Sigmoid colon (tissue), 7 donors: ENCODE results near the gene SWSAP1. TPM values are rescaled to one million over a fixed set of nuclear protein-coding genes. Genes with fewer than 3 reads are reported as not detected.

ENCODE experiments used
- DNase-seq: peaks from one replicate; pipeline ENCODE4 v3.0.0-alpha.2; 2019
- H3K27ac ChIP-seq, 4 donors: fragments of 200-600 bp; sonication (generic); one replicate each; pipeline ENCODE4 v1.5.1; 2016 to 2019; ENCODE audit warnings: mild to moderate bottlenecking in 1 of 4
- H3K27me3 ChIP-seq, 3 donors: fragments of 200-600 bp; sonication (generic); one replicate each; pipeline ENCODE4 v1.5.1; 2019; ENCODE audit warnings: mild to moderate bottlenecking in 1 of 3
- H3K36me3 ChIP-seq, 4 donors: fragments of 200-600 bp; sonication (generic); one replicate each; pipeline ENCODE4 v1.5.1; 2016 to 2019
- H3K4me1 ChIP-seq, 4 donors: fragments of 200-600 bp; sonication (generic); one replicate each; pipeline ENCODE4 v1.5.1; 2017 to 2019
- H3K4me3 ChIP-seq, 4 donors: fragments of 200-600 bp; sonication (generic); one replicate each; pipeline ENCODE4 v1.5.1; 2017 to 2019; ENCODE audit warnings: mild to moderate bottlenecking in 2 of 4, moderate library complexity in 1 of 4
- H3K9me3 ChIP-seq, 4 donors: fragments of 200-600 bp in 3 of 4; sonication (generic) in 3 of 4; one replicate each; pipeline versions ENCODE4 v1.5.1 to v1.6.1; 2013 to 2019
- EP300 ChIP-seq, 4 donors: sonication (generic); formaldehyde crosslinking; IDR thresholded peaks; one replicate each; pipeline ENCODE4 v1.6.1; 2017; ENCODE audit warnings: antibody characterized with exemption in 4 of 4
- POLR2A ChIP-seq, 2 donors: fragments of 450-650 bp; IDR thresholded peaks; one replicate each; pipeline ENCODE4 v1.6.1; 2016; ENCODE audit warnings: antibody characterized with exemption in 2 of 2, mild to moderate bottlenecking in 2 of 2, moderate library complexity in 2 of 2
- POLR2AphosphoS5 ChIP-seq, 4 donors: sonication (generic); formaldehyde crosslinking; IDR thresholded peaks; one replicate each; pipeline ENCODE4 v1.6.1; 2017; ENCODE audit warnings: antibody characterized with exemption in 4 of 4
- WGBS, 2 donors: extraction: QIAGEN DNeasy Blood & Tissue Kit; methylation state at CpG; one replicate each; pipeline ENCODE4 v1.1.7; 2013; 5-methylcytosine and 5-hydroxymethylcytosine counted together
- intact Hi-C: fragments of 100-400 bp; cut with DNase I; formaldehyde crosslinking; loops from one replicate; pipeline ENCODE4 v1.15.1; 2023
- polyA plus RNA-seq, 3 donors: library from polyadenylated mRNA; stranded (reverse); fragments of 200-250 nt; gene quantifications; one replicate each; pipeline ENCODE4 v1.2.3, GENCODE V29; 2013
- total RNA-seq, 4 donors: library from RNA; depleted of rRNA; stranded (reverse); fragments of >200 nt; gene quantifications; one replicate each; pipeline ENCODE4 v1.1.0, GENCODE V29; 2016
- TF ChIP-seq, protein P1 (sequence below), 4 experiments: fragments of 450-650 bp in 3 of 4; fragments of 200-600 bp in 1 of 4; IDR thresholded peaks; one replicate each; pipeline ENCODE4 v1.5.1; 2016 to 2019; ENCODE audit warnings: antibody characterized with exemption in 4 of 4, mild to moderate bottlenecking in 3 of 4, moderate library complexity in 2 of 4
- donor health status: healthy with polysubstance abuse.
- donor health status: Bipolar disorder and iron deficiency.
- donor health status: healthy.

SWSAP1 gene
- total and polyA plus RNA-seq, 7 donors: 0.71 to 4.3 (median 1.8) TPM

DNA sequence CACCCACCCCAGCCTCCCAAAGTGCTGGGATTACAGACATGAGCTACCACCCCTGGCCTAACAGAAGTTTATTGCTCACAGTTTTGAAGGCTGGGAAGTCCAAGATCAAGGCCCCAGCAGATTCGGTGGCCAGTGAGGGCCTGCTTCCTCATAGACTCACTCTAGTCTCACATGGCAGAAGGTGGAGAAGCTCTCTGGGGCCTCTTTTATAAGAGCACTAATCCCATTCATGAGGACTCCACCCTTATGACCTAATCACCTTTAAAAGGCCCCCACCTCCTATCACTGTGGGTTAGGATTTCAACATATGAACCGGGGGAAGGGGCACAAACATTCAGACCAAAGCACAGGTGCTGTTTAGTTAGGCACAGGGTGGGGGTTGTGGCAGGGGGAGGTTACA lies 6.9 kb upstream of the SWSAP1 start:
- 79 to 93% methylated on average over 2 of the region's 2 CpGs for WGBS, 2 donors
- DNase-seq: no peak
- no peak overlapping the region for H3K27ac ChIP-seq
- H3K4me3 ChIP-seq: no peak overlapping the region
- no peaks in the 10 kb centered on the region for H3K4me1 ChIP-seq
- intact Hi-C loops: no loop called here
- peaks cover 0 to 44% (median 18%) of the 10 kb centered on the region in 4 donors for H3K36me3 ChIP-seq
- no peaks in the 10 kb centered on the region for H3K9me3 ChIP-seq
- no peaks in the 10 kb centered on the region for H3K27me3 ChIP-seq
- TF ChIP-seq POLR2AphosphoS5 (IDR thresholded peaks at IDR 0.05): no peak
- no peak for TF ChIP-seq EP300 (IDR thresholded peaks at IDR 0.05)
- TF ChIP-seq, protein P1, sequence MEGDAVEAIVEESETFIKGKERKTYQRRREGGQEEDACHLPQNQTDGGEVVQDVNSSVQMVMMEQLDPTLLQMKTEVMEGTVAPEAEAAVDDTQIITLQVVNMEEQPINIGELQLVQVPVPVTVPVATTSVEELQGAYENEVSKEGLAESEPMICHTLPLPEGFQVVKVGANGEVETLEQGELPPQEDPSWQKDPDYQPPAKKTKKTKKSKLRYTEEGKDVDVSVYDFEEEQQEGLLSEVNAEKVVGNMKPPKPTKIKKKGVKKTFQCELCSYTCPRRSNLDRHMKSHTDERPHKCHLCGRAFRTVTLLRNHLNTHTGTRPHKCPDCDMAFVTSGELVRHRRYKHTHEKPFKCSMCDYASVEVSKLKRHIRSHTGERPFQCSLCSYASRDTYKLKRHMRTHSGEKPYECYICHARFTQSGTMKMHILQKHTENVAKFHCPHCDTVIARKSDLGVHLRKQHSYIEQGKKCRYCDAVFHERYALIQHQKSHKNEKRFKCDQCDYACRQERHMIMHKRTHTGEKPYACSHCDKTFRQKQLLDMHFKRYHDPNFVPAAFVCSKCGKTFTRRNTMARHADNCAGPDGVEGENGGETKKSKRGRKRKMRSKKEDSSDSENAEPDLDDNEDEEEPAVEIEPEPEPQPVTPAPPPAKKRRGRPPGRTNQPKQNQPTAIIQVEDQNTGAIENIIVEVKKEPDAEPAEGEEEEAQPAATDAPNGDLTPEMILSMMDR (IDR thresholded peaks at IDR 0.05): no peak
- no peak for TF ChIP-seq POLR2A (IDR thresholded peaks at IDR 0.05)

DNA sequence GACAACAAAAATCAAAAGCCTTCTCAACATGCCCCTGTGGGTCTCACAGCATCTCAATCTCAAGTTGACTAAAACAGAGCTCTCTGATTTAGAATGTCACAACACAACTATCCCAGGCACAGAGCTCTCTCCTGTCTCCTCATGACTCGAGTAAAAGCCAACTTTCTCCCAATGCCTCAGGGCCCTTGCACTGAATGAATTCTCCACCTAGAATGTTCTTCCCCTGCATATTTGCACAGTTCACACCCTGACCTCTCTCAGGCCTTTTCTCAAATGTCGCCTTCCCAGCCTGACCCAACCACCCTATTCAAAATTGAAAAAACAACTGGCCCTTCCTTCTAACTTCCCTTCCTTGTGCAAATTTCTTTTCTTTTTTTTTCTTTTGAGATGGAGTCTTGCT lies 3.7 kb upstream of the SWSAP1 start:
- peaks cover 2 to 15% (median 11%) of the 10 kb centered on the region in 4 donors for H3K4me1 ChIP-seq
- H3K36me3 ChIP-seq: peaks cover 0 to 13% (median 0%) of the 10 kb centered on the region in 4 donors
- TF ChIP-seq EP300 (IDR thresholded peaks at IDR 0.05): no peak
- 93% methylated on average over 2 of the region's 2 CpGs for WGBS, 2 donors
- no peak for DNase-seq
- intact Hi-C loops: loop anchor here (10.0 kb wide), 2 partner anchors 224 to 236 kb away; partner anchors contain the start of gene ZNF627
- no peak overlapping the region for H3K4me3 ChIP-seq
- no peak overlapping the region for H3K27ac ChIP-seq
- H3K9me3 ChIP-seq: no peaks in the 10 kb centered on the region
- no peaks in the 10 kb centered on the region for H3K27me3 ChIP-seq

DNA sequence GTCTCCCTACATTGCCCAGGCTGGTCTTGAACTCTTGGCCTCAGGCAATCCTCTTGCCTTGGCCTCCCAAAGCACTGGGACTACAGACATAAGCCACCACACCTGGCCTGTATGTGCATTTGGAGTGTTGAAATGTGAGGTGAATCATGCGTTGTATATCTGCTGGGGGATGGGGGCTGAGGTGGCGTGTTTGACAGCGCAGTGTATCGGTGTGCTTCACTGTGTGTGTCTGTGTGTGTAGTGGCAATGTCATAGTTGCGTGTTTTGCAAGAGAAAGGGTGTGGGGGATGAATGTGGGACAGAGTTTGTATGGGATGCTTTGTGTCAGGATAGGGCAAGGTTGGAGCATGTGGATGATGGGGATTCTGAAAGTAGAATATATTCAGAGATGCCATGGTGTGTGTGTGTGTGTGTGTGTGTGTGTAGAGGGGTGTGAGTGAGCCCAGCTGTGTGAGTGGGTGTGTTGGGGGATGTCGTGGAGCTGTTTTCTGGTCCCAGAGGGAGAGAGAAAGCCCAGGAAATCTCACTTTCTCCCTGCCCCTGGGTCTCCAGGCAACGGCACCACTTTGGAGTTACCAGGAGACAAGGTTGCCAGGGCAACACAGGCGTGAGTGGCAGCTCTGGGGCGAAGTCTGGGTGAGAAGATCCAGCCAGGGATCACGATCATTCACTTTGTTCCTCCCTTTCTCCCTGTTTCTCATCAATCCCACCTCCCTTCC lies 1.1 kb upstream of the SWSAP1 start:
- H3K4me3 ChIP-seq: no peak overlapping the region
- intact Hi-C loops: loop anchor here (10.0 kb wide), 2 partner anchors 221 to 239 kb away; partner anchors contain the start of gene ZNF627
- H3K9me3 ChIP-seq: no peaks in the 10 kb centered on the region
- peaks cover 2 to 40% (median 37%) of the 10 kb centered on the region in 4 donors for H3K4me1 ChIP-seq
- no peak for TF ChIP-seq POLR2A (IDR thresholded peaks at IDR 0.05)
- no peak for TF ChIP-seq EP300 (IDR thresholded peaks at IDR 0.05)
- TF ChIP-seq, protein P1 (IDR thresholded peaks at IDR 0.05): no peak
- no peak for TF ChIP-seq POLR2AphosphoS5 (IDR thresholded peaks at IDR 0.05)
- H3K27ac ChIP-seq: no peak overlapping the region
- H3K27me3 ChIP-seq: no peaks in the 10 kb centered on the region
- H3K36me3 ChIP-seq: peaks cover 0 to 4% (median 0%) of the 10 kb centered on the region in 4 donors
- 52 to 58% methylated on average over 10 of the region's 10 CpGs for WGBS, 2 donors
- DNase-seq: no peak

DNA sequence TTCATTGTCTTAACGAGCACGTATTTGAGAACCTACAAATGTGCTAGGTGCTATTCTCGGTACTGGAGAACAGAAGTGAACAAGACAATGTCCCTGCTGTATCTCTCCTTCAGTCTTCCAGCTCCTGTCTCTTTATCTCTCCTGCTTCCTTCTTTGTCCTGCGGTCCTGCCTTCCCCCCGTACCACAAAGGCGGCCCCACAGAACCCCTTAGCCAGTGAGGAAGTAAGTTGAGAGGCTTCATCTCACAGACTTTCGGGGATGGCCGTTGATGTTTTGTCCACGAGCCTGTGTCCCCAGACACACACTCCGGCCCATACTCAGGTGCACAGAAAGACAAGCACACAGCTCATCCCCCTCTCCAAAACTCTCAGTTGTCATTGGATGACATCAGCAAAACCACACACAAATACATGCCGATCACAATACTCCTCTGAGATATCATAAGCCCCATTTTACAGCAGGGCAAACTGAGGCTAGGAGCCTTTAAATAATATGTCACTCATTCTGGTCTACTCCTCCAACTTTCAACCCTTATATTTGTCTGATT lies 507 bp upstream of the SWSAP1 start:
- TF ChIP-seq EP300 (IDR thresholded peaks at IDR 0.05) (no peak), POLR2A (IDR thresholded peaks at IDR 0.05) (no peak)
- TF ChIP-seq, protein P1 (IDR thresholded peaks at IDR 0.05): peak in 1 of 4 experiments; percentile 4
- peak overlapping the region; percentile 87 to 95 (median 93) for H3K27ac ChIP-seq
- peak overlapping the region; percentile 53 to 66 (median 63) for H3K4me3 ChIP-seq
- no peaks in the 10 kb centered on the region for H3K27me3 ChIP-seq
- DNase-seq: no peak
- peaks cover 2 to 45% (median 42%) of the 10 kb centered on the region in 4 donors for H3K4me1 ChIP-seq
- H3K36me3 ChIP-seq: peaks cover 0 to 4% (median 0%) of the 10 kb centered on the region in 4 donors
- WGBS, 2 donors: 28 to 42% methylated on average over 11 of the region's 11 CpGs
- intact Hi-C loops: loop anchor here (2.0 to 10.0 kb wide), 3 partner anchors 29 to 239 kb away; partner anchors contain the start of gene ZNF627
- no peaks in the 10 kb centered on the region for H3K9me3 ChIP-seq
